ENCODE data around the gene PLA2G4A.

PLA2G4A gene

GRCh38 chr1:186977266-186977957 is 148.7 kb downstream of the PLA2G4A start:
- peak; percentile 26 for DNase-seq (ENCODE audit: low read depth)

- no peak for DNase-seq (ENCODE audit: low read depth)
Observed at GRCh38 chr1:186978596-186979556, 150.1 kb downstream of the PLA2G4A start.

GRCh38 chr1:186980400-186980799 is 151.7 kb downstream of the PLA2G4A start:
- no peak for DNase-seq (ENCODE audit: low read depth)

- DNase-seq (ENCODE audit: low read depth) = no peak
Observed at GRCh38 chr1:186982116-186982515, 153.4 kb downstream of the PLA2G4A start.

DNA sequence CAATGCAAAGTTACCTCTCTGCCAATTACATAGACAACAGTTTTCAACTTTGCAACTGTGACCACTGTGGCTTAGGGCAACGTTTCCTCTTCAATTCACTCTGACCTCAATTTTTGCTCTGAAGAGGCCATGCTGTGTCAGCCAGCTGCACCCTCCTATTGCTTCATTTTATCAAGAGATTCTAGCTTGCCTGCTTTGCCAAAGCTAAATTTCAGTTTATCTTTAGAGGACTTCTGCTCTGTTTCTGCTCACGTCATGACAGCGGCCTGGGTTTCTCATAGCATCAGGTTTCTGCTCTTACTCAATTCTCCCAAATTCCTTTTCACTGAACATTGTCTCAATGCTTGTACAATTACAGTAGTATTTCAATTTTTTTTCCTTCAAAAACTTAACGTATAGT is 154.6 kb downstream of the PLA2G4A start:
- peak; percentile 97 for DNase-seq (ENCODE audit: low read depth)

GRCh38 chr1:186984959-186985358 is 156.2 kb downstream of the PLA2G4A start:
- DNase-seq (ENCODE audit: low read depth) = no peak

DNA sequence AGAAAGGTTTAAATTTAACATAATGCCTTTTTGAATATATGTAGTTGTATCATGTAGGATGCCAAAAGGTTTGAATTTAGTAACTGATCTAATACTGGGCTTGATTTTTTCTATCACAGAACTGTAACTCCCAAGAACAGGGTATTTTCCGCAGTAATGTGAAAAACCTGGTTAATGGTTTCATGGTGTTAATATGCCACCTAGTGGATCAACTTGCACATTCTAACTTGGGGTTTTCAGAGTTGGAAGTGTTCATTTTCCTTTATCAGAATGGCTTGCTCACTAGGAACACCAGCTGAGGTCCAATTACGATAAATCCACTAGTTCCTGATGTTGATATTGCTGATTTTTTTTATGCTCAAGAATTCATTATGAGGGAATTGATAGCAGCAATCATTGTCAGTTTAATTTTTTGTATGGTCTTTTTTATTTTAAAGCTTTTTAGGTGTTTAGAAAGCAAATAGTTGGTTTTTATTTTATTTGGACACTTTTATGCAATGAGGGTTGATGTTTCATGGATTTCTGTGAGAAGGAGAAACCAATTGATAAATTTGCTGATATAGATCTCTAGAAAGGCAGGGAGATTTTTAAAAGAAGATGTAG is 157.2 kb downstream of the PLA2G4A start:
- DNase-seq (ENCODE audit: low read depth) = peak; percentile 70

DNA sequence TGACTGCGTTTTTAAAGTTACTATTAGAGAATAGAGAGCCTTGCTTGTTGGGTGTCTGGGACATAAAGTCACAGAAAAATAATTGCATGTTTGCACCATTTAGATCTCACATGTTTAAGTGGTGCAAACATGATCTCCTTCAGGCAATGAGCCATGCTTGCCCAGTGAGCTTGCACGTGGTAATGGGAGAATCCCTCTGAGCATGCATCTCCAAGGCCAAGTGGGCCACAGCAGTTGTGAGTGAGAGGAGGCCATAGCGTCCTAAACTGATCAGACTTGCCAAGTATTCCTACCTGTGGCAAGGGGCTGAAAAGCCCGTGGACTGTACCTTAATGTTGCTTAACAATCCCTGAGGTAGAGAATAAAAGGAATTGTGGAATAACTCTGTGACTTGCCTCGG is 158.3 kb downstream of the PLA2G4A start:
- no peak for DNase-seq (ENCODE audit: low read depth)

DNA sequence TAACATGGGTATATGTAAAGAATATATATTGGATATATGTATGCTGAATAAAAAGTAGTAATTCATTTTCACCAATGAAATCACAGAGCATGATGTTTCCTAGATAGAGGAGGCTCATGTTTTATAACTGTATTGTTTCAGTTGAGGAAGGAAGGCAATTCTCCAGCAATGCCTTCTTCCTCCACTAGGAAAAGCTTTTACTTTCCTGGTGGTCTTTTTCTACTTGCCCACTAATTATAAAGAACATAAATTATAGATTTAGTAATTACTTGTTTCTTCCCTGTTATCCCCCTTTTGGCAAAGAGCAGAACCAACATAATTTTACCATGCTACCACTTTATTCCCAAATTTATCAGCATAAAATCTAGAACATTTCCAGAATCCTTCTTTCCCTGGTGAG is 159.0 kb downstream of the PLA2G4A start:
- no peak for DNase-seq (ENCODE audit: low read depth)

- no peak for DNase-seq (ENCODE audit: low read depth)
Observed at GRCh38 chr1:186993996-186994395, 165.2 kb downstream of the PLA2G4A start.

DNA sequence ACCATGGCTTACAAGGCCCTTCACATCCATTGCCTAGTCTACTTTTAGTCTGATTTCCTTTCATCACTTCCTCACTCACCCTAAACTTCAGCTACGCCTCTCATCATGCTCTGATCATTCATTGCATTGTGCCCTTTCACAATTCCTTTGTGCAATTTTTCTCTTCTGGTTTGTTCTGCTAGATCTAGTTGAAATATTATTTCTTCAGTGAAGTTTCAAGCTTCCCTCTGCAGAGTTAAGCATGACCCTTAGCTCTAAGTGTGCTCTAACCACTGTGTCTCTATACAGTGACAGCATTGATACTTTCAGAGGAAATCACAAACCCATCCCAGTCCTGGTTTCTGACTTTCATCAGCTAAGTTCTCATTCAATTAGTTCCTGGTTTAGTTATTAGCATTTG is 166.1 kb downstream of the PLA2G4A start:
- no peak for DNase-seq (ENCODE audit: low read depth)

- no peak for DNase-seq (ENCODE audit: low read depth)
Observed at GRCh38 chr1:186996816-186997215, 168.1 kb downstream of the PLA2G4A start.

DNA sequence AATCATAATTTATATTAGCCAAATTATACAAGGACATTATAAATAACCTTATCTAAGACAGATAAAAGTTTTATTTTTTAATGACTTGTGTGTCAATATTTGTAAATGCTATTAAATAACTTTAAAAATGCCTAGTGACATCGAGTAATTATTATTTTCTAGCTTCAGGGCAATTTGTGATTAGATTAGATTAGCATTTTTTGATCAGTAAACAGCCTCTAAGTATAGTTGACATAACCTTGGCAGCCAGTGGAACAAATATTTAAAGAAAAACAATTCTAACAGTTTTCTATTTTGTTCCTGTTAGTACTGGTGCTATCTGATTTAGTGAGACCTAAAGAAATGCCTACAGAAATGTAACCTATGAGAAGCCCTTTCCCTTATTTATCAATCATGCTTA is 169.1 kb downstream of the PLA2G4A start:
- no peak for DNase-seq (ENCODE audit: low read depth)

GRCh38 chr1:186999506-186999905 is 170.8 kb downstream of the PLA2G4A start:
- no peak for DNase-seq (ENCODE audit: low read depth)

GRCh38 chr1:187001198-187001889 is 172.6 kb downstream of the PLA2G4A start:
- DNase-seq (ENCODE audit: low read depth) = peak; percentile 95

- no peak for DNase-seq (ENCODE audit: low read depth)
Observed at GRCh38 chr1:187003353-187003752, 174.6 kb downstream of the PLA2G4A start.

GRCh38 chr1:187006896-187007295 is 178.1 kb downstream of the PLA2G4A start:
- no peak for DNase-seq (ENCODE audit: low read depth)

DNA sequence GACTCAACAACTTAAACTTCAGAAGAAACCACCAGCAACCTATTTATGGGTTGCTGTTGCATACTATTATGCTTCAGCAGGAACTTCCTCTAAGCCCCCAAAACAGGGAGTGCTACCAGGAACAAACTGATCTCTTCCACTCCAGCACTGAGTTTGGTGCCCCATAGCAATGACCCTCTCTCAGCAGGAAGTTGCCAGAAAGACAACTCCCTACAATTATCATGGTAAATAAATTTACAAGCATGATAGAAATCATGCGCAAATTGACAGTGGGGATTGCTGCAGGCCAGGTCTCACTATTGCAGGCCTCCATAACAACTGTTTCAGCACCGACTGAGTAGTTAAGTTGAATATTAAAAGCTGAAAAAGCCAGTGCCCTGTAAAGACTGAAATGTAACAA is 180.6 kb downstream of the PLA2G4A start:
- no peak for DNase-seq (ENCODE audit: low read depth)

- peak; percentile 49 for DNase-seq (ENCODE audit: low read depth)
Observed at GRCh38 chr1:187010571-187011309, 182.0 kb downstream of the PLA2G4A start.

- peak; percentile 89 for DNase-seq (ENCODE audit: low read depth)
Observed at GRCh38 chr1:187013582-187014200, 184.9 kb downstream of the PLA2G4A start.

GRCh38 chr1:187018291-187018690 is 189.5 kb downstream of the PLA2G4A start:
- DNase-seq (ENCODE audit: low read depth) = peak; percentile 40

Measured in iris pigment epithelial cell (primary cell).